Measurements from ENCODE around the gene ITK.

- TF ChIP-seq CTCF (conservative IDR thresholded peaks at IDR 0.05 in 1 of 2, IDR thresholded peaks at IDR 0.05 in 1 of 2; ENCODE audit: extremely low read depth in 1 of 2, insufficient read depth in 1 of 2, low read depth in 1 of 2, low read length in 2 of 2) = no peak
- no peak for TF ChIP-seq EZH2 (IDR thresholded peaks at IDR 0.05; ENCODE audit: borderline replicate concordance, low read length)
Measured at GRCh38 chr5:157213527-157214243, 33.0 kb downstream of the ITK start.
